ENCODE measurements around the gene AGXT2. TPM values are rescaled to one million over a fixed set of nuclear protein-coding genes. Genes with fewer than 3 reads are reported as not detected.

AGXT2 gene
- total RNA-seq, 1 experiment from 2014 or later = not detected

GRCh38 chr5:34967540-34967939, 80.2 kb downstream of the AGXT2 start:
- no peak overlapping the region for H2BK15ac ChIP-seq (ENCODE audit: low read depth, low read length)
- no peaks in the 10 kb centered on the region for H3K27me3 ChIP-seq (ENCODE audit: insufficient read depth, low read length)
- no peaks in the 10 kb centered on the region for H3K4me1 ChIP-seq (ENCODE audit: insufficient read depth, low read length)
- no peak overlapping the region for H4K91ac ChIP-seq (ENCODE audit: insufficient read length, low read depth, low read length)
- no CpG with 5 or more reads among the region's 4 CpGs for WGBS (ENCODE audit: extremely low coverage, insufficient read length, low lambda C conversion rate)
- H3K79me1 ChIP-seq (ENCODE audit: insufficient read depth, low read depth, low read length, poor library complexity, severe bottlenecking) = no peaks in the 10 kb centered on the region
- no peak overlapping the region for H2BK12ac ChIP-seq (ENCODE audit: insufficient read length, low read depth, low read length)
- H3K79me2 ChIP-seq (ENCODE audit: insufficient read depth, low read length) = no peaks in the 10 kb centered on the region
- Mint-ChIP-seq H3K4me1 (no peaks in the 10 kb centered on the region), H3K9me3 (peaks cover 12 to 15% of the 10 kb centered on the region in 2 experiments), H3K27ac (no peak overlapping the region), H3K27me3 (ENCODE audit: low read depth) (no peaks in the 10 kb centered on the region; the same call in 1 of the 2 replicates), H3K4me3 (no peak overlapping the region), H3K36me3 (ENCODE audit: insufficient read depth in 1 of 3, low read depth in 3 of 3) (peaks cover 7 to 18% (median 13%) of the 10 kb centered on the region in 3 experiments)
- H3K9ac ChIP-seq (ENCODE audit: extremely low read depth, insufficient read length, low read length) = no peak overlapping the region
- H4K8ac ChIP-seq (replicated peaks; ENCODE audit: insufficient read length, low read depth, low read length) = no peak overlapping the region
- H3K4ac ChIP-seq (ENCODE audit: low read depth, low read length) = no peak overlapping the region
- no peaks in the 10 kb centered on the region for H3K9me3 ChIP-seq (ENCODE audit: control insufficient read depth, low read depth, low read length)
- TF ChIP-seq CTCF (conservative IDR thresholded peaks at IDR 0.05) = no peak
- H3K56ac ChIP-seq (ENCODE audit: insufficient read length, low read depth, low read length) = no peak overlapping the region
- DNase-seq = no peak
- H2BK5ac ChIP-seq (ENCODE audit: insufficient read length, low read length) = no peak overlapping the region
- no peak overlapping the region for H3T11ph ChIP-seq (ENCODE audit: low read length)
- H3K27ac ChIP-seq (ENCODE audit: insufficient read length, low read depth, low read length) = no peak overlapping the region
- H4K5ac ChIP-seq (ENCODE audit: insufficient read length, low read depth, low read length) = no peak overlapping the region
- no peak overlapping the region for H3K18ac ChIP-seq (ENCODE audit: insufficient read length, low read depth, low read length)
- no peak overlapping the region for H2AK5ac ChIP-seq (ENCODE audit: insufficient read length, low read length)
- H4K20me1 ChIP-seq (ENCODE audit: control insufficient read depth, insufficient read depth, insufficient read length) = no peaks in the 10 kb centered on the region
- no peak overlapping the region for H2BK120ac ChIP-seq (ENCODE audit: low read depth, low read length, poor library complexity, severe bottlenecking)
- H3K4me2 ChIP-seq (ENCODE audit: insufficient read depth, insufficient read length, low read length) = no peak overlapping the region
- H3K14ac ChIP-seq (ENCODE audit: insufficient read depth, low read length) = no peak overlapping the region
- H2AFZ ChIP-seq (ENCODE audit: low read length) = no peak overlapping the region
- H3K23ac ChIP-seq (ENCODE audit: insufficient read length, low read depth, low read length) = no peak overlapping the region
- H3K23me2 ChIP-seq (ENCODE audit: insufficient read length, low read depth, low read length, poor library complexity, severe bottlenecking) = no peaks in the 10 kb centered on the region
- no peak overlapping the region for H2BK20ac ChIP-seq (ENCODE audit: low read depth, low read length, poor library complexity, severe bottlenecking)

Measured in H9 (cell line).